Fibroblast of mammary gland (primary cell): ENCODE data around the gene FLOT1.

Experiments
- DNase-seq: peaks from one replicate; pipeline ENCODE4 v3.0.0-alpha.2; 2010; ENCODE audit warnings: low read depth
- H3K4me3 ChIP-seq: 2 replicates; pipeline ENCODE4 v1.5.1; 2011; ENCODE audit warnings: low read depth, mild to moderate bottlenecking, low read length, moderate library complexity; ENCODE audit not compliant: control insufficient read depth
- CTCF ChIP-seq: conservative IDR thresholded peaks from 2 replicates; pipeline ENCODE4 v1.5.1; 2011; ENCODE audit warnings: low read depth, low read length, inconsistent platforms; ENCODE audit not compliant: control insufficient read depth, insufficient read depth

Gene FLOT1

GRCh38 chr6:30685157-30686008 is 57.1 kb downstream of the FLOT1 start:
- peak; percentile 44 for DNase-seq

GRCh38 chr6:30684386-30685156 is 57.9 kb downstream of the FLOT1 start:
- H3K4me3 ChIP-seq = peak overlapping the region; percentile 92

More at GRCh38 chr6:30685157-30686008, 57.1 kb downstream of the FLOT1 start:
- peak overlapping the region; percentile 92 for H3K4me3 ChIP-seq
- peak; percentile 33 for TF ChIP-seq CTCF

GRCh38 chr6:30683980-30684338 is 58.5 kb downstream of the FLOT1 start:
- DNase-seq = no peak
- H3K4me3 ChIP-seq = peak overlapping the region; percentile 92
- TF ChIP-seq CTCF = no peak

More at GRCh38 chr6:30684386-30685156, 57.9 kb downstream of the FLOT1 start:
- peak; percentile 44 for DNase-seq
- no peak for TF ChIP-seq CTCF

- H3K4me3 ChIP-seq = peak overlapping the region; percentile 92
- TF ChIP-seq CTCF = no peak
- DNase-seq = no peak
These were observed 59.1 kb downstream of the FLOT1 start for GRCh38 chr6:30683183-30683979.

- DNase-seq = peak; percentile 89
- peak overlapping the region; percentile 92 for H3K4me3 ChIP-seq
- no peak for TF ChIP-seq CTCF
These were observed 60.1 kb downstream of the FLOT1 start for GRCh38 chr6:30682143-30683117.
